K562 (cell line): Measurements from ENCODE around the gene OCA2. TPM values are rescaled to one million over a fixed set of nuclear protein-coding genes. Genes with fewer than 3 reads are reported as not detected.

Experiments
- C11orf30 ChIP-seq: fragments of 450-650 bp; IDR thresholded peaks from 2 replicates; pipeline ENCODE4 v1.6.1; 2016; ENCODE audit warnings: low read depth, mild to moderate bottlenecking
- KDM2B ChIP-seq: fragments of 250-450 bp; sonication (Bioruptor Pico); IDR thresholded peaks from 2 replicates; pipeline ENCODE4 v1.8.0; 2021; ENCODE audit warnings: mild to moderate bottlenecking, moderate library complexity
- ZNF586 ChIP-seq: fragments of 450-650 bp; formaldehyde crosslinking; conservative IDR thresholded peaks from 2 replicates; pipeline ENCODE4 v1.4.0; 2020; ENCODE audit warnings: mild to moderate bottlenecking, moderate library complexity
- polyA plus RNA-seq, 8 experiments: library from polyadenylated mRNA; depleted of rRNA in 4 of 8; stranded (reverse) in 5 of 8; unstranded in 3 of 8; fragments of >200 nt; fragmentation: Nextera tagmentation in 2 of 8; fragmentation: Illumina TruSeq in 1 of 8; extraction: Ambion mirVana in 2 of 8; extraction: Trizol in 1 of 8; gene quantifications; 2 replicates each; pipeline versions ENCODE4 v1.2.1 to v1.2.3, GENCODE V29; 2011 to 2014; ENCODE audit warnings: inconsistent platforms in 1 of 8, missing spikeins in 1 of 8
- total RNA-seq, 7 experiments: library from RNA; depleted of rRNA in 6 of 7; stranded (reverse); fragments of >200 nt in 6 of 7; fragmentation: Illumina TruSeq in 2 of 7; extraction: Trizol in 2 of 7; gene quantifications; 2 replicates each; pipeline versions ENCODE4 v1.2.1 to v1.2.3, GENCODE V29; 2011 to 2021; ENCODE audit warnings: low replicate concordance in 1 of 7
- TF ChIP-seq, protein P1 (sequence below), 2 experiments: fragments of 450-650 bp in 1 of 2; sonication (generic) in 1 of 2; formaldehyde crosslinking in 1 of 2; IDR thresholded peaks; 2 replicates each; pipeline versions ENCODE4 v1.7.1 to v1.9.0; 2016 to 2022; ENCODE audit warnings: inconsistent platforms in 1 of 2, mild to moderate bottlenecking in 1 of 2, missing genetic modification reagents in 1 of 2
- TF ChIP-seq, protein P2 (sequence below), 2 experiments: fragments of 150-350 bp in 1 of 2; IDR thresholded peaks; 2 replicates each; pipeline ENCODE4 v1.6.1; 2012 to 2016; ENCODE audit warnings: low read depth in 2 of 2, low read length in 2 of 2, mild to moderate bottlenecking in 1 of 2, moderate library complexity in 1 of 2
- TF ChIP-seq, protein P3 (sequence below): sonication (generic); formaldehyde crosslinking; IDR thresholded peaks from 2 replicates; pipeline ENCODE4 v1.8.1; 2022; ENCODE audit warnings: missing genetic modification reagents

The OCA2 gene
- total and polyA plus RNA-seq, 9 of the 15 experiments (the other 6 are each of a cell fraction or from before 2014, with no cell fraction given), result 0.07 to 0.59 (median 0.17) TPM; not detected in 1

DNA sequence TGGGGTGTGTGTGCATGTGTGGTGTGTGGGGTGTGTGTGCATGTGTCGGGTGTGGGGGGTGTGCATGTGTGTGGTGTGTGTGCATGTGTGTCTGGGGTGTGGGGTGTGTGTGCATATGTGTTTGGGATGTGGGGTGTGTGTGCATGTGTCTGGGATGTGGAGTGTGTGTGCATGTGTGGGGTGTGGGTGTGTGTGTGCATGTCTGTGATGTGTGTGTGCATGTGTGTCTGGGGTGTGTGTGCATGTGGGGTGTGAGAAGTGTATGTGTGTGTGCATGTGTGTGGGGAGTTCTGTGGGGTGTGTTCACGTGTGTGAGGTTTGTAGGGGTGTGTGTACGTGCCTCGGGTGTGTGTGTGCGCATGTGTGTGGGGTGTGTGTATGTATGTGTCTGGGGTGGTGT lies 6.7 kb upstream of the OCA2 start (continued):
- TF ChIP-seq, protein P1, sequence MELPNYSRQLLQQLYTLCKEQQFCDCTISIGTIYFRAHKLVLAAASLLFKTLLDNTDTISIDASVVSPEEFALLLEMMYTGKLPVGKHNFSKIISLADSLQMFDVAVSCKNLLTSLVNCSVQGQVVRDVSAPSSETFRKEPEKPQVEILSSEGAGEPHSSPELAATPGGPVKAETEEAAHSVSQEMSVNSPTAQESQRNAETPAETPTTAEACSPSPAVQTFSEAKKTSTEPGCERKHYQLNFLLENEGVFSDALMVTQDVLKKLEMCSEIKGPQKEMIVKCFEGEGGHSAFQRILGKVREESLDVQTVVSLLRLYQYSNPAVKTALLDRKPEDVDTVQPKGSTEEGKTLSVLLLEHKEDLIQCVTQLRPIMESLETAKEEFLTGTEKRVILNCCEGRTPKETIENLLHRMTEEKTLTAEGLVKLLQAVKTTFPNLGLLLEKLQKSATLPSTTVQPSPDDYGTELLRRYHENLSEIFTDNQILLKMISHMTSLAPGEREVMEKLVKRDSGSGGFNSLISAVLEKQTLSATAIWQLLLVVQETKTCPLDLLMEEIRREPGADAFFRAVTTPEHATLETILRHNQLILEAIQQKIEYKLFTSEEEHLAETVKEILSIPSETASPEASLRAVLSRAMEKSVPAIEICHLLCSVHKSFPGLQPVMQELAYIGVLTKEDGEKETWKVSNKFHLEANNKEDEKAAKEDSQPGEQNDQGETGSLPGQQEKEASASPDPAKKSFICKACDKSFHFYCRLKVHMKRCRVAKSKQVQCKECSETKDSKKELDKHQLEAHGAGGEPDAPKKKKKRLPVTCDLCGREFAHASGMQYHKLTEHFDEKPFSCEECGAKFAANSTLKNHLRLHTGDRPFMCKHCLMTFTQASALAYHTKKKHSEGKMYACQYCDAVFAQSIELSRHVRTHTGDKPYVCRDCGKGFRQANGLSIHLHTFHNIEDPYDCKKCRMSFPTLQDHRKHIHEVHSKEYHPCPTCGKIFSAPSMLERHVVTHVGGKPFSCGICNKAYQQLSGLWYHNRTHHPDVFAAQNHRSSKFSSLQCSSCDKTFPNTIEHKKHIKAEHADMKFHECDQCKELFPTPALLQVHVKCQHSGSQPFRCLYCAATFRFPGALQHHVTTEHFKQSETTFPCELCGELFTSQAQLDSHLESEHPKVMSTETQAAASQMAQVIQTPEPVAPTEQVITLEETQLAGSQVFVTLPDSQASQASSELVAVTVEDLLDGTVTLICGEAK (IDR thresholded peaks at IDR 0.05), result no peak
- TF ChIP-seq, protein P1 (CRISPR knock-in tag; IDR thresholded peaks at IDR 0.05), result no peak
- TF ChIP-seq, protein P2, sequence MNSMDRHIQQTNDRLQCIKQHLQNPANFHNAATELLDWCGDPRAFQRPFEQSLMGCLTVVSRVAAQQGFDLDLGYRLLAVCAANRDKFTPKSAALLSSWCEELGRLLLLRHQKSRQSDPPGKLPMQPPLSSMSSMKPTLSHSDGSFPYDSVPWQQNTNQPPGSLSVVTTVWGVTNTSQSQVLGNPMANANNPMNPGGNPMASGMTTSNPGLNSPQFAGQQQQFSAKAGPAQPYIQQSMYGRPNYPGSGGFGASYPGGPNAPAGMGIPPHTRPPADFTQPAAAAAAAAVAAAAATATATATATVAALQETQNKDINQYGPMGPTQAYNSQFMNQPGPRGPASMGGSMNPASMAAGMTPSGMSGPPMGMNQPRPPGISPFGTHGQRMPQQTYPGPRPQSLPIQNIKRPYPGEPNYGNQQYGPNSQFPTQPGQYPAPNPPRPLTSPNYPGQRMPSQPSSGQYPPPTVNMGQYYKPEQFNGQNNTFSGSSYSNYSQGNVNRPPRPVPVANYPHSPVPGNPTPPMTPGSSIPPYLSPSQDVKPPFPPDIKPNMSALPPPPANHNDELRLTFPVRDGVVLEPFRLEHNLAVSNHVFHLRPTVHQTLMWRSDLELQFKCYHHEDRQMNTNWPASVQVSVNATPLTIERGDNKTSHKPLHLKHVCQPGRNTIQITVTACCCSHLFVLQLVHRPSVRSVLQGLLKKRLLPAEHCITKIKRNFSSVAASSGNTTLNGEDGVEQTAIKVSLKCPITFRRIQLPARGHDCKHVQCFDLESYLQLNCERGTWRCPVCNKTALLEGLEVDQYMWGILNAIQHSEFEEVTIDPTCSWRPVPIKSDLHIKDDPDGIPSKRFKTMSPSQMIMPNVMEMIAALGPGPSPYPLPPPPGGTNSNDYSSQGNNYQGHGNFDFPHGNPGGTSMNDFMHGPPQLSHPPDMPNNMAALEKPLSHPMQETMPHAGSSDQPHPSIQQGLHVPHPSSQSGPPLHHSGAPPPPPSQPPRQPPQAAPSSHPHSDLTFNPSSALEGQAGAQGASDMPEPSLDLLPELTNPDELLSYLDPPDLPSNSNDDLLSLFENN (IDR thresholded peaks at IDR 0.05; ENCODE audit: low read depth in 2 of 2, low read length in 2 of 2), result no peak
- no peak for TF ChIP-seq KDM2B (CRISPR knock-in tag)
- TF ChIP-seq ZNF586, result no peak
- TF ChIP-seq, protein P3, sequence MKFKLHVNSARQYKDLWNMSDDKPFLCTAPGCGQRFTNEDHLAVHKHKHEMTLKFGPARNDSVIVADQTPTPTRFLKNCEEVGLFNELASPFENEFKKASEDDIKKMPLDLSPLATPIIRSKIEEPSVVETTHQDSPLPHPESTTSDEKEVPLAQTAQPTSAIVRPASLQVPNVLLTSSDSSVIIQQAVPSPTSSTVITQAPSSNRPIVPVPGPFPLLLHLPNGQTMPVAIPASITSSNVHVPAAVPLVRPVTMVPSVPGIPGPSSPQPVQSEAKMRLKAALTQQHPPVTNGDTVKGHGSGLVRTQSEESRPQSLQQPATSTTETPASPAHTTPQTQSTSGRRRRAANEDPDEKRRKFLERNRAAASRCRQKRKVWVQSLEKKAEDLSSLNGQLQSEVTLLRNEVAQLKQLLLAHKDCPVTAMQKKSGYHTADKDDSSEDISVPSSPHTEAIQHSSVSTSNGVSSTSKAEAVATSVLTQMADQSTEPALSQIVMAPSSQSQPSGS (CRISPR knock-in tag), result no peak
- no peak for TF ChIP-seq C11orf30
